Brain pericyte (primary cell): ENCODE measurements around the gene CNKSR3.

Experiments used
- DNase-seq: peaks from one replicate; pipeline ENCODE4 v3.0.0-alpha.2; 2012; ENCODE audit warnings: low read depth, low spot score

CNKSR3 gene

GRCh38 chr6:154383273-154383672 lies 127.2 kb downstream of the CNKSR3 start:
- DNase-seq, result no peak

- no peak for DNase-seq
Observed at GRCh38 chr6:154382740-154383139, 127.7 kb downstream of the CNKSR3 start.

GRCh38 chr6:154381548-154381947 lies 128.9 kb downstream of the CNKSR3 start:
- no peak for DNase-seq

GRCh38 chr6:154380741-154381140 lies 129.7 kb downstream of the CNKSR3 start:
- no peak for DNase-seq

DNA sequence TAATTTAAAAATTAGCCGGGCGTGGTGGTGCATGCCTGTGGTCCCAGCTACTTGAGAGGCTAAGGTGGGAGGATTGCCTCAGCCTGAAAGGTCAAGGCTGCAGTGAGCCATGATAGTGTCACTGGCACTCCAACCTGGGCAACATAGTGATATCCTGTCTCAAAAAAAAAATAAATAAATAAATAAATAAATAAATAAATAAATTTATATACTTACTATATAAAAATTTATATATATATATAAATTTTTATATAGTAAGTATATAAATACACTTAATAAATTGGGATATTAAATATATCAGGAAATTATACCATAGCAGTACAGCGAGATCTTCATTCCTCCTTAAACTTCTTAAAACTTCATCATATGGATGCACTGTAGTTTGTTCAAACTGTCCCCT lies 130.9 kb downstream of the CNKSR3 start:
- no peak for DNase-seq

GRCh38 chr6:154378518-154378917 lies 132.0 kb downstream of the CNKSR3 start:
- DNase-seq, result no peak

DNA sequence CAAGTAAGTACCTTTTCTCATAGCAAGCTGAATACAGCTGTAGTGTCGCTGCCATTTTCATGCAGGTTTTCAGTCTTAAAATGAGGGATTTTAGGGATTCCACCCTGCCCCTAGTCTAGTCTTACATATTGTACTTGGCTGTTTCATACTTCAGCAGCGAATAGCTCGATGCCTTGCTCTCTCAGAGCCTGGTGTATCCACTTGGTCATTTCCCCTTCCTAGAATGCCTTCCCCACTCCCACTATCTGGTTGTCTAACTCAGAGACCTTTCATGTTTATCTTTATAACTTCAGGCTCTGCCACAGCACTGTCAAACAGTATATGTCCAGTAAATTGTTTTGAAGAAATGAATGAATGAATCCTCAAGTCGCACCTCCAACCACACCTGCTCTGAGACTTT lies 132.8 kb downstream of the CNKSR3 start:
- no peak for DNase-seq

GRCh38 chr6:154373971-154374370 lies 136.5 kb downstream of the CNKSR3 start:
- no peak for DNase-seq

GRCh38 chr6:154371281-154371680 lies 139.2 kb downstream of the CNKSR3 start:
- DNase-seq, result no peak

GRCh38 chr6:154370545-154370944 lies 139.9 kb downstream of the CNKSR3 start:
- no peak for DNase-seq

DNA sequence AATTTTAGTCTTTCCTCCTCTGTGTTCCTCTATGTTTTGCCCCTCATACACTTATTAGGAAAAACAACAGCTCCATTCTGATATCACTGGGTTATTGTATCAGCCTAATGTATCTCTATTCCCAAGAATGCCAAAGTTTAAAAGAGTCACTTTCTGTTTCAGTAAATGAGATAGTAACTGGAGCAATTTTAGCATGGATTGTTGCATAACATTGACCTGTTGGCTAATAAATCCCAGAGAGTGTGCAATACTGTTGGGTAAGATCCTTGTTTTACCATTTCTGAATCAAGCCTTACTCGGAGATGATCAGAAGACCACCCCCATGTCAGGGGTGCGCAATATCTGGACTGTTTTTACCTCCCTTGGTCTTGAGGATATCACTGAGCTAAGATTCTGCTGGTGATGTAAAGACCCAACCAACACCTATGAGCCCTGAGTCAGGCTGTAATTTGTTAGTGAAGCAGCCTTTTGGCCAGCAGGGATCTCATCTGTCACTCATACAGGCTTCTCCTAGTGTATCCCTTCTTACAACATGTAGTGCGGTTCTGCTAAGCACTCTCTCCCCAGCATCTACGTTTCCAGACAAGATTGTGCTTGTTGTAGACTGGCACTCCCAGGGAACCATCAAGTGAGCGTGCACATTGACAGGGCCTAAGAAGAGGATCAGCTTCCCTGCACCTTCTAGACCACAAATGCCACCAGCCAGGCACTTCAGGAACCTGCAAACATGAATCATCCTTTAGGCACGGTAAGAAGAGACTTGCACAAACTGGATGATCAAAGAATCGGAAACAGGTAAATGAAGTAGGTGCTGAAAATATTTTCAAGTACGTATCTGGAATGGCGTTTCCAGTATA lies 142.4 kb downstream of the CNKSR3 start:
- no peak for DNase-seq

- DNase-seq, result no peak
Observed at GRCh38 chr6:154367336-154367735, 143.1 kb downstream of the CNKSR3 start.

GRCh38 chr6:154363821-154364220 lies 146.7 kb downstream of the CNKSR3 start:
- DNase-seq, result no peak

GRCh38 chr6:154361476-154361875 lies 149.0 kb downstream of the CNKSR3 start:
- no peak for DNase-seq

DNA sequence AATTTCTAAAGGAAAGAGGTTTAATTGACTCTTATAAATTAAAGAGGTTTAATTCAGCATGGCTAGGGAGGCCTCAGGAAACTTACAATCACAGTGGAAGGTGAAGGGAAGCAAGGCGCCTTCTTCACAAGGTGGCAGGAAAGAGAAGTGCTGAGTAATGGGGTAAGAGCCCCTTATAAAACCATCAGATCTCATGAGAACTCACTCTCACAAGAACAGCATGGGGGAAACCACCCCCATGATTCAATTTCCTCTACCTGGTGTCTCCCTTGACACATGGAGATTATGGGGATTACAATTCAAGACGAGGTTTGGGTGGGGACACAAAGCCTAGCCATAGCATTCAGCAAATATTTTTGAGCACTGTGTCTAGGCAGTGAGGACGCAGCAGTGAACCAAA lies 150.0 kb downstream of the CNKSR3 start:
- no peak for DNase-seq

DNA sequence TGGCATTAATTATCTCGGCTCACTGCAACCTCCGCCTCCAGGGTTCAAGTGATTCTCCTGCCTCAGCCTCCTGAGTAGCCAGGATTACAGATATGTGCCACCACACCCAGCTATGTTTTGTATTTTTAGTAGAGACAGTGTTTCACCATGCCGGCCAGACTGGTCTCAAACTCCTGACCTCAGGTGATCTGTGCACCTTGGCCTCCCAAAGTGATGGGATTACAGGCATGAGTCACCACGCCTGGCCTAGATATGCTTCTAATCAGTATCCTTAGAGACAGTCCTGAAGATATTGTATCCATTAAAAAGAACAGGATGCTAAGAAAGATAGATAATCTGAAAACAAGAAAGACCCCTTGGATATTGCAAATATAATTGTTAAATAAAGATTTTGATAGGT lies 150.8 kb downstream of the CNKSR3 start:
- DNase-seq, result no peak

- DNase-seq, result no peak
Observed at GRCh38 chr6:154359161-154359574, 151.3 kb downstream of the CNKSR3 start.

- no peak for DNase-seq
Observed at GRCh38 chr6:154358019-154358545, 152.4 kb downstream of the CNKSR3 start.

DNA sequence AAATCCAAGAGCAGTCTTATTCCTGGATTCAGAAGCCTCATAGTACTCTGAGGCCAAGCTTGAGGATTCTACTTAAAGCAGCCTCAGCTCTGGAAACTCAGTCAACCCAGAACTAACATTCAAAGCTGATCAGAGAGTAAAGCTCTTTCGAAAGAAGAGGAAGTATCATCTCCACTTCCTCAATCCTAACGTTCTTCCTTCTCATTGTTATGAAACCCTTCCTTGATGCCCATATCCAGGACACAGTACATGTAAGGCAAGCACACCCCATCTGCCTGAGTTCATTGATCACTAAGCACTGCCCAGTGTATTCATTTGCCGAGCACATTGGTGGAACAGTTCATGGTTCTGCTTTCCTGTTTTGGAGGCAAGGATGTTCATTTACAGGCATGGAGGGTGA lies 153.8 kb downstream of the CNKSR3 start, which contains the start of gene IPCEF1:
Gene IPCEF1 (minus strand): TSS at position 114 of the 400 bp plus-strand sequence. CDS start 90,856 bp downstream, outside the sequence.
- no peak for DNase-seq

DNA sequence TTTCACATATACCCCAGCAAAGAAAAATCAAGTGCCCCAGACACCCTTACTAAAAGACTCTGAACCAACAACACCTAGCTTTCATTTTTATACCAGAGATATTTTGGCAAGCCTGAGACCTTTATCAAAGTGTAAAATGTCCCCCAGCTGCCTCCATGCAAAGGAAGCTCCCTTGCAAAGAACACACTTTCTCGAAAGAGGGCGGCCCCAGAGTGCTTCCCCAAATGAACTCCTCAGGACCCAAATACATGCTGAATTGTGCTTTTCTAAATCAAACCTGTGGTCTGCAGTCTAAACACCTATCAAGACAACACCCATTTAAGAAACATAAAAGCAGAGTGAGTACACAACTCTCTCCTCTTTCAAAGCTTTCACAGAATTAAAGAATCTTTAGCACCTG lies 154.4 kb downstream of the CNKSR3 start:
- DNase-seq, result no peak

GRCh38 chr6:154354265-154354777 lies 156.2 kb downstream of the CNKSR3 start:
- no peak for DNase-seq

- no peak for DNase-seq
Observed at GRCh38 chr6:154353626-154354025, 156.9 kb downstream of the CNKSR3 start.
